ENCODE results near the gene RAB44.

- no peak for TF ChIP-seq CTCF (IDR thresholded peaks at IDR 0.05)
- TF ChIP-seq POLR2A (IDR thresholded peaks at IDR 0.05) = no peak
- TF ChIP-seq POLR2AphosphoS5 (IDR thresholded peaks at IDR 0.05) = no peak
These were observed 14.4 kb upstream of the RAB44 start for GRCh38 chr6:36683145-36683655.

Data from prostate gland (tissue), 2 donors.